ENCODE measurements around the gene SCAPER. TPM values are rescaled to one million over a fixed set of nuclear protein-coding genes. Genes with fewer than 3 reads are reported as not detected.
"Not testable (repeated sequence)": the region's sequence is repeated elsewhere in the genome, so short reads cannot be mapped to it uniquely, and the experiment has no call there.

Gene SCAPER
- total RNA-seq, 1 donor from 2014 or later = 56.9 TPM

DNA sequence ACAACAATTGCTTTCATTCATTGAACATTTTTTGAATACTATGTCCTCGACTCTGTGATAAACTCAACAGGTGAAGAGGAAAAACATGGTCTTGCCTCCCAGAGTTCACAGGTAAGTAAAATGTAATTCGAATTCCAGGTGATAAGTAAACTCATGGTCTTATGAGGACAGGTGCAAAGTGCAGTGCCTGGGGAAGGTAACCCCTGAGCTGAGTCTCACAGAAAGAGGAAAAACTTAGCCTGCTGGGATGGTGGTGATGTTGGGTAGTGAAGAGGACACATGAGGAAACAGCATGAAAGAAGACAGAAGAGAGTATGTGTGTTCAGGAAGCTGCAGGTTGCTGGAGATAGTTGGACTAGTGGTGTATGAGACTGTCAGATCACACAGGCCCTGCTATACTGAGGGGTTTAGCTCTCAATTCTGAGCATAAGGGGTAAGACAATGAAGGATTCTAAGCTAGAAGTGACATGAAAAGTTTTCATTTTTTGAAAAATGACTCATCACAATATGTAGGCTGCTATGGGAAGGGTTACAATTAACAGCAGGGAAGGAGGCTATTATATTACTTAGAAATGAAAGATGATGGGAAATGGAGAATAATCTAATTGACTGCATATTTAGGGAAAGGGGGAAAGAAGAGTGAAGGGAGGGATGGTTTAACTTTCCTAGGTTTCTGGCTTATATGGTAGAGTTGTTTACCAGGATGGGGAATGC lies 457.3 kb downstream of the SCAPER start:
- Histone ChIP-seq H3K27ac (ENCODE audit: low read depth, low read length) (no peak overlapping the region), H3K4me3 (ENCODE audit: low read length in 3 of 3) (no peak overlapping the region), H3K27me3 (ENCODE audit: control insufficient read depth in 3 of 3, insufficient read depth in 3 of 3, low read length in 3 of 3) (no peaks in the 10 kb centered on the region), H3K36me3 (ENCODE audit: control insufficient read depth in 3 of 3, insufficient read depth in 3 of 3, low read length in 3 of 3) (no peaks in the 10 kb centered on the region), H3K9ac (ENCODE audit: low read depth in 1 of 3, low read length in 3 of 3) (no peak overlapping the region), H3K9me3 (ENCODE audit: control insufficient read depth in 3 of 3, low read length in 3 of 3) (no peaks in the 10 kb centered on the region), H3K4me1 (ENCODE audit: control insufficient read depth in 3 of 3, insufficient read depth in 3 of 3, low read length in 3 of 3) (no peaks in the 10 kb centered on the region)

GRCh38 chr15:76440441-76440840 lies 464.7 kb downstream of the SCAPER start:
- Histone ChIP-seq H3K36me3 (ENCODE audit: control insufficient read depth in 3 of 3, insufficient read depth in 3 of 3, low read length in 3 of 3) (no peaks in the 10 kb centered on the region), H3K27me3 (ENCODE audit: control insufficient read depth in 3 of 3, insufficient read depth in 3 of 3, low read length in 3 of 3) (no peaks in the 10 kb centered on the region), H3K9me3 (ENCODE audit: control insufficient read depth in 3 of 3, low read length in 3 of 3) (no peaks in the 10 kb centered on the region), H3K9ac (ENCODE audit: low read depth in 1 of 3, low read length in 3 of 3) (no peak overlapping the region), H3K4me3 (ENCODE audit: low read length in 3 of 3) (no peak overlapping the region), H3K27ac (ENCODE audit: low read depth, low read length) (no peak overlapping the region), H3K4me1 (ENCODE audit: control insufficient read depth in 3 of 3, insufficient read depth in 3 of 3, low read length in 3 of 3) (no peaks in the 10 kb centered on the region)

DNA sequence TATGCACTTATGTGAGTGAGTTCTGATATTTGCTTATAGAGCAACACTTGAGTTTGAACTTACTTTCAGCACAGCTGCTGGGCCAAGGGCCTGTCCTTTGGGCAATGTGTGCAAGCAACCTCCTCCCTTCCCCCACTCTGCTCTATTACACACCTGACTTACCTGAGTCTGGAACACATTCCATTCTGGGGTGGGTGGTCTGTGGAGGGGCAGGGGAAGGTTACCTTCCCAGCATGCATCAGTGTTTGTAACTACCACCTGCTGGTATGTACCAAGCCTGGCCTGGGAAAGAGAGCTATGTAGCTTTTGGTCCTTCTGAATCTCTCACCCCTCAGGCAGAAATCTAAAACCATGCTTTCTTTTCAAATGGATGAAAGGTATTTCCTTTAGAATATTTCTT lies 465.6 kb downstream of the SCAPER start:
- Histone ChIP-seq H3K4me3 (ENCODE audit: low read length in 3 of 3) (no peak overlapping the region), H3K9ac (ENCODE audit: low read depth in 1 of 3, low read length in 3 of 3) (no peak overlapping the region), H3K9me3 (ENCODE audit: control insufficient read depth in 3 of 3, low read length in 3 of 3) (no peaks in the 10 kb centered on the region), H3K4me1 (ENCODE audit: control insufficient read depth in 3 of 3, insufficient read depth in 3 of 3, low read length in 3 of 3) (no peaks in the 10 kb centered on the region), H3K27me3 (ENCODE audit: control insufficient read depth in 3 of 3, insufficient read depth in 3 of 3, low read length in 3 of 3) (no peaks in the 10 kb centered on the region), H3K36me3 (ENCODE audit: control insufficient read depth in 3 of 3, insufficient read depth in 3 of 3, low read length in 3 of 3) (no peaks in the 10 kb centered on the region), H3K27ac (ENCODE audit: low read depth, low read length) (no peak overlapping the region)

- H3K27ac ChIP-seq (ENCODE audit: low read depth, low read length) = no peak overlapping the region
- peaks cover 0 to 8% (median 3%) of the 10 kb centered on the region in 3 donors for H3K36me3 ChIP-seq (ENCODE audit: control insufficient read depth in 3 of 3, insufficient read depth in 3 of 3, low read length in 3 of 3)
- no peak overlapping the region for H3K9ac ChIP-seq (ENCODE audit: low read depth in 1 of 3, low read length in 3 of 3)
- H3K9me3 ChIP-seq (ENCODE audit: control insufficient read depth in 3 of 3, low read length in 3 of 3) = no peaks in the 10 kb centered on the region
- H3K4me3 ChIP-seq (ENCODE audit: low read length in 3 of 3) = no peak overlapping the region
- no peaks in the 10 kb centered on the region for H3K4me1 ChIP-seq (ENCODE audit: control insufficient read depth in 3 of 3, insufficient read depth in 3 of 3, low read length in 3 of 3)
- no peaks in the 10 kb centered on the region for H3K27me3 ChIP-seq (ENCODE audit: control insufficient read depth in 3 of 3, insufficient read depth in 3 of 3, low read length in 3 of 3)
Observed at GRCh38 chr15:76433798-76434400, 471.2 kb downstream of the SCAPER start.

DNA sequence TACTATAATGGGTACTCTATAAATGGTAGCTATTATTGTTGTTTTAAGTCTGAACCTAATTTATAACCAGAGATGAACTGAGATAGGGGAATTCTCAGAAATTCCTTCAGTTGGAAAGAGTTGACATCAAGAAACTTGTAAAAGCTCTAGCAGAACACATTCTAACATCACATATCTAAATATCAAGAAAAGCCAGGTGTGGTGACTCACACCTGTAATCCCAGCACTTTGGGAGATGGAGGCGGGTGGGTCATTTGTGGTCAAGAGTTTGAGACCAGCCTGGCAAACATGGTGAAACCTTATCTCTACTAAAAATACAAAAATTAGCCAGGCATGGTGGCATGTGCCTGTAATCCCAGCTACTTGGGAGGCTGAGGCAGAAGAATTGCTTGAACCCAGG lies 472.1 kb downstream of the SCAPER start:
- not testable (repeated sequence) for H3K4me3 ChIP-seq (ENCODE audit: low read length in 3 of 3); H3K27me3 ChIP-seq (ENCODE audit: control insufficient read depth in 3 of 3, insufficient read depth in 3 of 3, low read length in 3 of 3); H3K9me3 ChIP-seq (ENCODE audit: control insufficient read depth in 3 of 3, low read length in 3 of 3); H3K9ac ChIP-seq (ENCODE audit: low read depth in 1 of 3, low read length in 3 of 3); H3K27ac ChIP-seq (ENCODE audit: low read depth, low read length); H3K4me1 ChIP-seq (ENCODE audit: control insufficient read depth in 3 of 3, insufficient read depth in 3 of 3, low read length in 3 of 3); H3K36me3 ChIP-seq (ENCODE audit: control insufficient read depth in 3 of 3, insufficient read depth in 3 of 3, low read length in 3 of 3)

DNA sequence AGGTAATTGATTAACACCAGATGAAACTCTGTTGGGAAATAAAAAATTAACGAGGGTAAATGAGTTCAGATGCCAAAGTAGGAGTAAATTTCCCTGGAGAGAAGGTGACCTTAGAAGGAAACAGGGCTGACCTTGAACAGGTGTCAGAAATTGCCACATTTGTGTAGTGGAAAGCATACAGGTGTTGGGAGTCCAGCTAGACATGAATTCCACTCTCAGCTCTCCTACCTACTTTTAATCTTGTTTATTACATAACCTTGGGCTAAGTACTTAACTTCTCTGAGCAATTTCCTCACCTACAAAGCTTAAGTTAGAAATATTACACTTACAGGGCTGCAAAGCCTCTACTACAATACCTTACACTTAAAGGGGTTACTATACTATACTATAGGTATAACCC lies 472.5 kb downstream of the SCAPER start:
- no peaks in the 10 kb centered on the region for H3K9me3 ChIP-seq (ENCODE audit: control insufficient read depth in 3 of 3, low read length in 3 of 3)
- no peak overlapping the region for H3K4me3 ChIP-seq (ENCODE audit: low read length in 3 of 3)
- H3K27me3 ChIP-seq (ENCODE audit: control insufficient read depth in 3 of 3, insufficient read depth in 3 of 3, low read length in 3 of 3) = no peaks in the 10 kb centered on the region
- no peak overlapping the region for H3K27ac ChIP-seq (ENCODE audit: low read depth, low read length)
- no peaks in the 10 kb centered on the region for H3K4me1 ChIP-seq (ENCODE audit: control insufficient read depth in 3 of 3, insufficient read depth in 3 of 3, low read length in 3 of 3)
- H3K9ac ChIP-seq (ENCODE audit: low read depth in 1 of 3, low read length in 3 of 3) = no peak overlapping the region
- peaks cover 0 to 8% (median 3%) of the 10 kb centered on the region in 3 donors for H3K36me3 ChIP-seq (ENCODE audit: control insufficient read depth in 3 of 3, insufficient read depth in 3 of 3, low read length in 3 of 3)

DNA sequence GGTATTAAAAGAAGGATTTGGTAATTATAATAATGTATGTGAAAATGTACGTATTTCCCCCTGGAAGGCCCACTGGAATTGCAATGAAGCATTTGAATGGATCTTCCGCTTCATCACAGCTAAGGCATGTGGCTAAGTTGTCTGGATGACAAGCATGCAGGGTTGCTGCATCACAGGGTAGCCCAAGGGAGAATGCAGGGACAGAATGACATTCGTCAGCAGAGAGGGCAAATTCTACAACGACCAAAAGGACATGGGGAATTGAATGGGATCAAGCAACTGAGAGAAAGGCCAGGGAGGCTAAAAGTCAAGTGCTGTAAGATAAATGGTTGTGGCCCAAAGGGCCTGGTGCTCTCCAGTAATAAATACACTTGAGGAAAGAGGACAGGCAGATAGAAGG lies 473.2 kb downstream of the SCAPER start:
- Histone ChIP-seq H3K9ac (ENCODE audit: low read depth in 1 of 3, low read length in 3 of 3) (no peak overlapping the region), H3K27ac (ENCODE audit: low read depth, low read length) (no peak overlapping the region)

GRCh38 chr15:76430711-76431110 lies 474.4 kb downstream of the SCAPER start:
- not testable (repeated sequence) for H3K9me3 ChIP-seq (ENCODE audit: control insufficient read depth in 3 of 3, low read length in 3 of 3); H3K36me3 ChIP-seq (ENCODE audit: control insufficient read depth in 3 of 3, insufficient read depth in 3 of 3, low read length in 3 of 3); H3K27ac ChIP-seq (ENCODE audit: low read depth, low read length); H3K9ac ChIP-seq (ENCODE audit: low read depth in 1 of 3, low read length in 3 of 3); H3K27me3 ChIP-seq (ENCODE audit: control insufficient read depth in 3 of 3, insufficient read depth in 3 of 3, low read length in 3 of 3); H3K4me3 ChIP-seq (ENCODE audit: low read length in 3 of 3); H3K4me1 ChIP-seq (ENCODE audit: control insufficient read depth in 3 of 3, insufficient read depth in 3 of 3, low read length in 3 of 3)

More for the DNA sequence above, 473.2 kb downstream of the SCAPER start:
- Histone ChIP-seq H3K36me3 (ENCODE audit: control insufficient read depth in 3 of 3, insufficient read depth in 3 of 3, low read length in 3 of 3) (peaks cover 0 to 8% (median 3%) of the 10 kb centered on the region in 3 donors), H3K27me3 (ENCODE audit: control insufficient read depth in 3 of 3, insufficient read depth in 3 of 3, low read length in 3 of 3) (no peaks in the 10 kb centered on the region), H3K4me1 (ENCODE audit: control insufficient read depth in 3 of 3, insufficient read depth in 3 of 3, low read length in 3 of 3) (no peaks in the 10 kb centered on the region), H3K4me3 (ENCODE audit: low read length in 3 of 3) (no peak overlapping the region), H3K9me3 (ENCODE audit: control insufficient read depth in 3 of 3, low read length in 3 of 3) (no peaks in the 10 kb centered on the region)

DNA sequence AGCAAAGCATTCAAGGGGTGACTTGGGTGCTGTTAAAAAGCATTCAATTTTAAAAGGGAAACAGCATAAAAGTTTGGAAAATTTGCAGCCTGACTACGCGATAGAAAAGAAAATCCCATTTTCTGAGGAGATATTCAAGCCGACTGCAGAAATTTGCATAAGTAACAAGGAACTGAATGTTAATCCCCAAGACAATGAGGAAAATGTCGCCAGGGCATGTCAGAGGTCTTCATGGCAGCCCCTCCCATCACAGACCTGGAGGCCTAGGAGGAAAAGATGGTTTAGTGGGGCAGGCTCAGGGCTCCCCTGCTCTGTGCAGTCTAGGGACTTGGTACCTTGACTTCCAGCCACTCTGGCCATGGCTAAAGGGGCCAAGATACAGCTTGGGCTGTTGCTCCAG lies 475.5 kb downstream of the SCAPER start:
- peaks cover 0 to 8% (median 3%) of the 10 kb centered on the region in 3 donors for H3K36me3 ChIP-seq (ENCODE audit: control insufficient read depth in 3 of 3, insufficient read depth in 3 of 3, low read length in 3 of 3)

GRCh38 chr15:76426941-76427340 lies 478.2 kb downstream of the SCAPER start:
- no peak overlapping the region for H3K4me3 ChIP-seq (ENCODE audit: low read length in 3 of 3)
- no peaks in the 10 kb centered on the region for H3K4me1 ChIP-seq (ENCODE audit: control insufficient read depth in 3 of 3, insufficient read depth in 3 of 3, low read length in 3 of 3)
- H3K36me3 ChIP-seq (ENCODE audit: control insufficient read depth in 3 of 3, insufficient read depth in 3 of 3, low read length in 3 of 3) = peaks cover 0 to 3% (median 1%) of the 10 kb centered on the region in 3 donors
- H3K27me3 ChIP-seq (ENCODE audit: control insufficient read depth in 3 of 3, insufficient read depth in 3 of 3, low read length in 3 of 3) = no peaks in the 10 kb centered on the region
- H3K27ac ChIP-seq (ENCODE audit: low read depth, low read length) = no peak overlapping the region
- no peak overlapping the region for H3K9ac ChIP-seq (ENCODE audit: low read depth in 1 of 3, low read length in 3 of 3)
- H3K9me3 ChIP-seq (ENCODE audit: control insufficient read depth in 3 of 3, low read length in 3 of 3) = no peaks in the 10 kb centered on the region

More for the DNA sequence above, 475.5 kb downstream of the SCAPER start:
- Histone ChIP-seq H3K4me1 (ENCODE audit: control insufficient read depth in 3 of 3, insufficient read depth in 3 of 3, low read length in 3 of 3) (no peaks in the 10 kb centered on the region), H3K4me3 (ENCODE audit: low read length in 3 of 3) (no peak overlapping the region), H3K27me3 (ENCODE audit: control insufficient read depth in 3 of 3, insufficient read depth in 3 of 3, low read length in 3 of 3) (no peaks in the 10 kb centered on the region), H3K9ac (ENCODE audit: low read depth in 1 of 3, low read length in 3 of 3) (no peak overlapping the region), H3K9me3 (ENCODE audit: control insufficient read depth in 3 of 3, low read length in 3 of 3) (no peaks in the 10 kb centered on the region), H3K27ac (ENCODE audit: low read depth, low read length) (no peak overlapping the region)
